Measurements from ENCODE around the gene ADAM19.

Gene ADAM19

DNA sequence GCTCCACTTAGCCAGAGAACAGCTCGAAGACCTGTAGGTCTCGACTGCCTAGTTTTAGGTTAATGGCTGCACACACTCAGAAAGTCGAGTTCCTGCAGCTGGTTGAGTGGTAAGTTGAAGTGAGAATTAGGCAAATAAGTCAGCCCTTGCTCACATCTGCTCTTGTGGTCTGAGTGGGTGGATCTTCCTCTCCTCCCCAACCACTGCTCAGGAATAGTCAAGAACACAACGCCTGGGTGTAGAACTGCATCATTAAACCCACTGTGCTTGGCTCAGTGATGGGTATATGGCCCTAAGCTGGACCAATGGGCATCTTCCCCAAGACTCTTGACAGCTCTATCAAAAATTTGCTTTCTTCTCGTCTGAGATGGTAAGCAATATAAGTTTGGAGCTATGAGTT lies 20.9 kb upstream of the ADAM19 start:
- peak; percentile 46 for DNase-seq

- DNase-seq, result no peak
Measured at GRCh38 chr5:157594675-157595459, 19.3 kb upstream of the ADAM19 start.

- DNase-seq, result no peak
Measured at GRCh38 chr5:157594257-157594656, 18.7 kb upstream of the ADAM19 start.

- no peak for DNase-seq
Measured at GRCh38 chr5:157593052-157593757, 17.6 kb upstream of the ADAM19 start.

- DNase-seq, result no peak
Measured at GRCh38 chr5:157592594-157592993, 17.0 kb upstream of the ADAM19 start.

- no peak for DNase-seq
Measured at GRCh38 chr5:157590478-157590877, 14.9 kb upstream of the ADAM19 start.

- DNase-seq, result no peak
Measured at GRCh38 chr5:157584628-157585027, 9.1 kb upstream of the ADAM19 start.

- no peak for DNase-seq
Measured at GRCh38 chr5:157582731-157583620, 7.4 kb upstream of the ADAM19 start.

GRCh38 chr5:157581901-157582300 lies 6.3 kb upstream of the ADAM19 start:
- DNase-seq, result no peak

GRCh38 chr5:157578079-157578780 lies 2.7 kb upstream of the ADAM19 start:
- DNase-seq, result no peak

DNA sequence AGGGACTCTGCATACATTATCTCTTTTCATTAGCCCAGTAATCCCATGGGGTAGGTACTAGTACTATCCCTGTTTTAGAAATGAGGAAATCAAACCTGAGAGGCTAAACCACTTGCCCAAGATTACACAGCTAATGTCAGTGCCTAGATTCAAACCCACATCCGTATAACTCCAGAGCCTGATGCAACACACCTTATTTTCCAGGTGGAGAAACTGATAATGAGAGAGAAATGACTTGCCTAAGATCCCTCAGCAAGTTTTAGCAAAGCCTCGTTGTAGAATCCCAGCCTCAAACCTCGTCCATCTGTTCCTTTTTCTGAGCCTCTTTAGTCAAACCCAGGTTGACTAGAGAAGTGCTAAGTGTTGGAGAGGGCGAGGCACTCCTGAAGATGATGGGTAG lies 1.1 kb upstream of the ADAM19 start:
- DNase-seq, result no peak

GRCh38 chr5:157574456-157575380 lies 857 bp downstream of the ADAM19 start:
- DNase-seq, result no peak

DNA sequence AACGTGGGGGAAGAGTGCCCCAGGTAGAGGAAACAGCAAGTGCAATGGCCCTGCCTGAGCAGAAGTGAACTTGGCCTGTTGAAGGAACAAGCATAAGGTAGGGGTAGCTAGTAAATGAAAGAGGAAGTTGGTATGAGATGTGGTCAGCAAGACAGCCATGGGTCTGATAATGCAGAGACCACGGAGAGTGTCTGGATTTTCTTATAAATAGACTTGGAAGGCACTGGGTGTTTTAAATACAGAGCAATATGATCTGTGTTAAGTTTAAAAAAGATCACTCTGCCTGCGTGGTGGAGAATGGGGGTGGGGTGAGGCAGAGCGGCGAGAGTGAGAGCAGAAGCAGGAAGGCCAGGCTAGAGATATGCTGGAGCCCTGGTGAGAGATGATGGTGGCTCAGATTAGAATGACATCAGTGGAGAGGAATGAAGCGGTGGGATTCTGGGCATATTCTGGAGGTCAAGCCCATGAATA lies 4.2 kb downstream of the ADAM19 start:
- peak; percentile 47 for DNase-seq

GRCh38 chr5:157570531-157571200 lies 4.9 kb downstream of the ADAM19 start:
- no peak for DNase-seq

GRCh38 chr5:157568720-157569119 lies 6.9 kb downstream of the ADAM19 start:
- no peak for DNase-seq

DNA sequence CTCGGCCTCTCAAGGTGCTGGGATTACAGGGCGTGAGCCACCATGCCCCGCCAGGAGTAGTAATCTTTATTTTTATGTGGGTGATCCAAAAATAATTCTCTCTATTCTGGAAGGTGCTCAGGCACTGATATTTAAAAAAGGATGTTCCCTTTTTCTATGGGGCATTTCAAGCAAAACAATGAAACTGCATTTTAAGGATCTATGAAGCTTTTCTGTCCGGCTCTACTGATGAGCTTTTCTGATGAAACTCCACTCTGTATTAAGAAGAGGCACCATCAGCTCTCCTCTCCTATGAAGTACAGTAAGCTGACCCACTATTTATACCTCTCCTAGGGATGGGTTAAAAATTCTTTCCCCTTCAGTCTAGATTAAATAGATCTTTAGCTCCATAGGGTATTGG lies 7.4 kb downstream of the ADAM19 start:
- no peak for DNase-seq

DNA sequence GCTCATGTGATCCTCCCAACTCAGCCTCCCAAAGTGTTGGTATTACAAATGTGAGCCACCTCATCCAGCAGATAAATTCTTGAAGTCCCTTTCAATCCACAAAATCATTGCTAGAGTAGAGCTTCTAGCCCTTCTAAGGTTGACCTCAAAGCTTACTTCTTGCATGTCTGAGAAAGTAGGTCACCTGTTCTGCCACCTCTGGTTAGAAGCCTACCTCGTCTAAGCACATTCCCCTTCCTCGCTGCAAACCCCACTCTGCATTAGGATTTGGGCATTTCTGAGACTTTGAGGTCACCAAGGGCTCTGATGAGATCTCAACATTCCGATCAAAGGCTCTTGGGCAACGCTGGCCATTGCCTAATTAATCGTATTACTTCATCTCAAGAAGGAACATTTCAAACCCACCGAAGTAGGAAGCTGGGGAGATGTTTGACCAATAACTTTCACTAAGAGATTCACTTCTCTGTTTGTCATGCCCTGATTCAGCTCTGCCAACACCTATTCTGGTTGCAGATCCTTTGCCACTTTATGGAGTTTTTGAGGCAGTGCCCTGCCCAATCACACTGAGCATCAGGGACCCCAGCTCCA lies 8.6 kb downstream of the ADAM19 start:
- DNase-seq, result no peak

DNA sequence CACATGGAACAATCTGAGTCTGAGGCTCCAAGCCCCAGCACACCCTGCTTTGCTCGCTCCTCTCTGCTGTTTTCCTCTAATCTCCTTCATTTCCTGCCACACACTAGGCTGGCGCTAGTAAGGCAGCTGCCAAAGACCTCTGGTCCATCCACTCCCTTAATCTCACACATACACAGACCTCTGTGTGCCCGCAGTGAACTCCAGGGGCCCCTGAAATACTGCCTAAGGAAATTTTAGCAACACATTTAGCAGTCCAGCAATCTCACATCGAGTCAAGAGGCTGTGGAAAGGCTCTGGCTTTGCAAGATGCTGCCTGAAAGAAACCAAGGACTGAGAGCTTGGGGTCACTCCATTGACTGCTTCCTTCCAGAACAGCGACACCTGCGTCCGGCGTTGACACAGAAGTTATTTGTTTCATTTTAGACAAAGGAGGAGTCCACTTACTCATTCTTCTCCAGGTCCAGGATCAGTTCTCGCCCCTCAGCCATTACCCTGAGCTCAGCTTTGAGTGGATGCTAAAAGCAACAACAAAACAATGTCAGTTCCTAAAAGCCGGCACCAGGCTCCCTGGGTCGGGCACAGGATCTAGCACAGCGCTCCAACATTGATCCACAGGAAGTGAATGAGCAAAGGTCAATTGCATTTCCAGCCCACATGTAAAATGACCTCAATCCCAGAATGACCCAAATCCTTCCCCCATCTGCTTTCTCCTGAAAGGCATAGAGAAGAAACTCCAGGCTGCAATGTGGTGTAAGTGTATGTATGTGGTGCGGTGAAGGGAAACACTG lies 11.5 kb downstream of the ADAM19 start:
- DNase-seq, result no peak

DNA sequence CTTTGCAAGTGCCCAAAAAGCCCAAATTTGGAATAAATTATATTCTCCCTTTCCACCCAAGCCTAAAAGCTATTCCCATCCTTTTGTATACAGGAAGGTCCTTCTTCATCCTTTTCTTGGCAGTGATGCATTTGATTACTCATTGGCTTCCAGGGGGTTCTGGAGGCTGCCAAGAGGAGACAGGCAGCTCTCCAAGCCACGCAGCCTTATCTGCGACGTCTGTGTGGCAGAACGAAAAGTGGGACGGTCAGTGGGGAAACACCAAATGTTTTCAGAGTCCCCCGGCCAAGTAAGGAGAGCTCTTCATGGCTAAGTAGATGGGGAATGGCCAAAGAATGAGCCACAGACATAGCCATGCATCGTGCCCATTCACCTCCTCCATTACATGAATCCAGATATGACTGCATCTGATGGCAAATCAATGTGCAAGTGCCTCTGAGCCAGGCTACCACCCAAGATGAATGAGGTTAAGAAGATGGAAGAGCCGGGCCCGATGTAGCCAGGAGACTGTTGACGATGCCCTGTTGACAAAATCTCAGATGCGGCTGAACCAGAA lies 12.1 kb downstream of the ADAM19 start:
- DNase-seq, result no peak

Data from CD4-positive, alpha-beta T cell treated with Interleukin-10 for 1 hour (primary cell).